Testis (tissue), 3 donors: ENCODE results near the gene COL6A3. TPM values are rescaled to one million over a fixed set of nuclear protein-coding genes. Genes with fewer than 3 reads are reported as not detected.

ENCODE experiments used
- DNase-seq: peaks from one replicate; pipeline ENCODE4 v3.0.0-alpha.2; 2019
- H3K27ac ChIP-seq, 2 donors: fragments of 200-600 bp; sonication (generic); one replicate each; pipeline ENCODE4 v1.5.1; 2019
- H3K27me3 ChIP-seq: fragments of 200-600 bp; sonication (generic); one replicate; pipeline ENCODE4 v1.5.1; 2019
- H3K36me3 ChIP-seq: fragments of 200-600 bp; sonication (generic); one replicate; pipeline ENCODE4 v1.5.1; 2017; ENCODE audit warnings: low read depth; ENCODE audit errors: missing control alignments
- H3K4me1 ChIP-seq: fragments of 200-600 bp; sonication (generic); one replicate; pipeline ENCODE4 v1.5.1; 2019
- H3K4me3 ChIP-seq, 2 donors: fragments of 200-600 bp; sonication (generic); one replicate each; pipeline ENCODE4 v1.5.1; 2017 to 2019
- H3K9me3 ChIP-seq: fragments of 200-600 bp; sonication (generic); one replicate; pipeline ENCODE4 v1.5.1; 2017
- CTCF ChIP-seq, 3 experiments: fragments of 450-650 bp in 2 of 3; fragments of 200-600 bp in 1 of 3; sonication (generic) in 1 of 3; IDR thresholded peaks; one replicate each; pipeline ENCODE4 v1.5.1; 2016 to 2019; ENCODE audit warnings: antibody characterized with exemption in 3 of 3, mild to moderate bottlenecking in 2 of 3, moderate library complexity in 1 of 3
- POLR2A ChIP-seq: fragments of 450-650 bp; IDR thresholded peaks from one replicate; pipeline ENCODE4 v1.6.1; 2017; ENCODE audit warnings: antibody characterized with exemption, mild to moderate bottlenecking, moderate library complexity
- WGBS, 2 donors: methylation state at CpG; one replicate each; pipeline ENCODE4 v1.1.5; 2018; 5-methylcytosine and 5-hydroxymethylcytosine counted together
- intact Hi-C: fragments of 100-400 bp; cut with DNase I; formaldehyde crosslinking; loops from one replicate; pipeline ENCODE4 v1.15.1; 2023; ENCODE audit warnings: low total_unique reads
- polyA plus RNA-seq: library from polyadenylated mRNA; stranded (reverse); fragments of 350-450 nt; fragmentation: Illumina TruSeq; extraction: RNeasy Lipid Tissue Mini Kit (QIAGEN cat#74804); gene quantifications from one replicate; pipeline ENCODE4 v1.2.3, GENCODE V29; 2014; ENCODE audit warnings: low read depth, low replicate concordance; ENCODE audit not compliant: insufficient read depth
- total RNA-seq, 2 donors: library from RNA; depleted of rRNA; stranded (reverse); fragments of >200 nt; gene quantifications; one replicate each; pipeline ENCODE4 v1.2.3, GENCODE V29; 2016

Gene COL6A3
- total and polyA plus RNA-seq, 3 donors from 2014 or later: 35.1 to 93.1 (median 74.1) TPM

- Histone ChIP-seq H3K27me3 (no peaks in the 10 kb centered on the region), H3K27ac (no peak overlapping the region), H3K4me1 (no peaks in the 10 kb centered on the region), H3K4me3 (no peak overlapping the region), H3K36me3 (no peaks in the 10 kb centered on the region), H3K9me3 (no peaks in the 10 kb centered on the region)
- TF ChIP-seq POLR2A (no peak), CTCF (IDR thresholded peaks at IDR 0.05) (no peak)
- no peak for DNase-seq
- intact Hi-C loops: no loop called here
- WGBS, 2 donors: 69 to 85% methylated on average over 4 of the region's 4 CpGs
Measured at GRCh38 chr2:237345891-237346640, 67.9 kb downstream of the COL6A3 start.

- H3K27ac ChIP-seq: no peak overlapping the region
Measured at GRCh38 chr2:237345411-237345810, 68.6 kb downstream of the COL6A3 start.

GRCh38 chr2:237344942-237345341 is 69.0 kb downstream of the COL6A3 start:
- no peaks in the 10 kb centered on the region for H3K27me3 ChIP-seq
- no peaks in the 10 kb centered on the region for H3K4me1 ChIP-seq
- H3K9me3 ChIP-seq: no peaks in the 10 kb centered on the region
- intact Hi-C loops: no loop called here
- 88 to 92% methylated on average over 6 of the region's 6 CpGs for WGBS, 2 donors
- TF ChIP-seq CTCF (IDR thresholded peaks at IDR 0.05): no peak
- no peak for DNase-seq
- H3K27ac ChIP-seq: no peak overlapping the region
- H3K36me3 ChIP-seq: no peaks in the 10 kb centered on the region
- no peak overlapping the region for H3K4me3 ChIP-seq

More at GRCh38 chr2:237345411-237345810, 68.6 kb downstream of the COL6A3 start:
- WGBS, 2 donors: 81 to 89% methylated on average over 7 of the region's 7 CpGs
- Histone ChIP-seq H3K27me3 (no peaks in the 10 kb centered on the region), H3K36me3 (no peaks in the 10 kb centered on the region), H3K4me1 (no peaks in the 10 kb centered on the region), H3K9me3 (no peaks in the 10 kb centered on the region), H3K4me3 (no peak overlapping the region)
- no peak for DNase-seq
- no peak for TF ChIP-seq POLR2A
- TF ChIP-seq CTCF (IDR thresholded peaks at IDR 0.05): no peak
- intact Hi-C loops: no loop called here

- no peak overlapping the region for H3K27ac ChIP-seq
- 86 to 94% methylated on average over 9 of the region's 9 CpGs for WGBS, 2 donors
- no peak for TF ChIP-seq CTCF (IDR thresholded peaks at IDR 0.05)
- no peak for TF ChIP-seq POLR2A
- no peaks in the 10 kb centered on the region for H3K9me3 ChIP-seq
- no peaks in the 10 kb centered on the region for H3K4me1 ChIP-seq
- no peaks in the 10 kb centered on the region for H3K36me3 ChIP-seq
- no peak for DNase-seq
- H3K27me3 ChIP-seq: no peaks in the 10 kb centered on the region
- H3K4me3 ChIP-seq: no peak overlapping the region
- intact Hi-C loops: no loop called here
Measured at GRCh38 chr2:237343993-237344392, 70.0 kb downstream of the COL6A3 start.

- intact Hi-C loops: no loop called here
- TF ChIP-seq POLR2A (no peak), CTCF (IDR thresholded peaks at IDR 0.05) (no peak)
- WGBS, 2 donors: 75 to 81% methylated on average over 4 of the region's 4 CpGs
- DNase-seq: no peak
- no peaks in the 10 kb centered on the region for H3K4me1 ChIP-seq
- no peak overlapping the region for H3K27ac ChIP-seq
- no peaks in the 10 kb centered on the region for H3K9me3 ChIP-seq
- H3K36me3 ChIP-seq: no peaks in the 10 kb centered on the region
- H3K4me3 ChIP-seq: no peak overlapping the region
- H3K27me3 ChIP-seq: no peaks in the 10 kb centered on the region
Measured at GRCh38 chr2:237341872-237342271, 72.1 kb downstream of the COL6A3 start.
